Measurements from ENCODE around the gene SLC6A5. TPM values are rescaled to one million over a fixed set of nuclear protein-coding genes. Genes with fewer than 3 reads are reported as not detected.

SLC6A5 gene
- total RNA-seq, 2 donors from 2014 or later = 0.40 TPM; not detected in 1

- H3K27me3 ChIP-seq (replicated peaks; ENCODE audit: insufficient read depth) = no peaks in the 10 kb centered on the region
- no peaks in the 10 kb centered on the region for H3K36me3 ChIP-seq
- 71% methylated on average over 7 of the region's 7 CpGs for WGBS
- H3K27ac ChIP-seq = no peak overlapping the region
- intact Hi-C loops (cut with DNase I) = no loop called here
- TF ChIP-seq POLR2A (IDR thresholded peaks at IDR 0.05) (no peak), POLR2AphosphoS5 (IDR thresholded peaks at IDR 0.05) (no peak)
- TF ChIP-seq, protein P1, sequence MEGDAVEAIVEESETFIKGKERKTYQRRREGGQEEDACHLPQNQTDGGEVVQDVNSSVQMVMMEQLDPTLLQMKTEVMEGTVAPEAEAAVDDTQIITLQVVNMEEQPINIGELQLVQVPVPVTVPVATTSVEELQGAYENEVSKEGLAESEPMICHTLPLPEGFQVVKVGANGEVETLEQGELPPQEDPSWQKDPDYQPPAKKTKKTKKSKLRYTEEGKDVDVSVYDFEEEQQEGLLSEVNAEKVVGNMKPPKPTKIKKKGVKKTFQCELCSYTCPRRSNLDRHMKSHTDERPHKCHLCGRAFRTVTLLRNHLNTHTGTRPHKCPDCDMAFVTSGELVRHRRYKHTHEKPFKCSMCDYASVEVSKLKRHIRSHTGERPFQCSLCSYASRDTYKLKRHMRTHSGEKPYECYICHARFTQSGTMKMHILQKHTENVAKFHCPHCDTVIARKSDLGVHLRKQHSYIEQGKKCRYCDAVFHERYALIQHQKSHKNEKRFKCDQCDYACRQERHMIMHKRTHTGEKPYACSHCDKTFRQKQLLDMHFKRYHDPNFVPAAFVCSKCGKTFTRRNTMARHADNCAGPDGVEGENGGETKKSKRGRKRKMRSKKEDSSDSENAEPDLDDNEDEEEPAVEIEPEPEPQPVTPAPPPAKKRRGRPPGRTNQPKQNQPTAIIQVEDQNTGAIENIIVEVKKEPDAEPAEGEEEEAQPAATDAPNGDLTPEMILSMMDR (IDR thresholded peaks at IDR 0.05) = no peak
- DNase-seq (ENCODE audit: low spot score) = no peak
- H3K4me3 ChIP-seq = no peak overlapping the region
- H3K9me3 ChIP-seq = no peaks in the 10 kb centered on the region
- no peaks in the 10 kb centered on the region for H3K4me1 ChIP-seq (replicated peaks)
These were observed 35.4 kb downstream of the SLC6A5 start for GRCh38 chr11:20634781-20635180.

GRCh38 chr11:20638074-20638473 lies 38.7 kb downstream of the SLC6A5 start:
- Histone ChIP-seq H3K9me3 (no peaks in the 10 kb centered on the region), H3K4me1 (replicated peaks) (no peaks in the 10 kb centered on the region), H3K36me3 (no peaks in the 10 kb centered on the region), H3K27ac (no peak overlapping the region), H3K4me3 (no peak overlapping the region), H3K27me3 (replicated peaks; ENCODE audit: insufficient read depth) (no peaks in the 10 kb centered on the region)
- TF ChIP-seq POLR2A (IDR thresholded peaks at IDR 0.05) (no peak), POLR2AphosphoS5 (IDR thresholded peaks at IDR 0.05) (no peak)
- TF ChIP-seq, protein P1 (IDR thresholded peaks at IDR 0.05) = no peak
- 58% methylated on average over 7 of the region's 7 CpGs for WGBS
- no peak for DNase-seq (ENCODE audit: low spot score)
- intact Hi-C loops (cut with DNase I) = no loop called here

DNA sequence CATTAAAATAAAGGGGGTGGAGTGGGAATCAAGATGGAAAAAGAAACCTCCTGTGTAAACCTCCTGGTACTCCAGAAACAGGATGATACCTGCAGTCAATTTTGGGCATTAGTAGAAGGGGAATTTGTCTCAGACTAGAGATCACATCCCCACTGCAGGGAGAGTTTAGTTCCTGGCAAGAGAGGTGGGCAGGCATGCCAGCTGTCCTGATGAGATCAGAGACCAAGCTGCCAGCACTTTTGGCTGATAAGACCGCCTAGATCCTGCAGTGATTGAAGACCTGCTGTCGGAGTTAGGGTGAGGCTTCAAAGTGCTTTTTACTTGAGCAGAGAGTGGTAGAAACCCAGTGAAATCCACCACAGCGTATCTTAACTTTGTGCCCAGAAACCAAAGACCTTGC lies 40.3 kb downstream of the SLC6A5 start:
- H3K4me1 ChIP-seq (replicated peaks) = no peaks in the 10 kb centered on the region
- H3K9me3 ChIP-seq = no peaks in the 10 kb centered on the region
- no peak overlapping the region for H3K27ac ChIP-seq
- 41% methylated on average over 3 of the region's 3 CpGs for WGBS
- no peaks in the 10 kb centered on the region for H3K36me3 ChIP-seq
- intact Hi-C loops (cut with DNase I) = loop anchor here (10.0 kb wide), 1 partner anchor 1665 kb away; no protein-coding TSS in a partner anchor
- no peak overlapping the region for H3K4me3 ChIP-seq
- TF ChIP-seq, protein P1 (IDR thresholded peaks at IDR 0.05) = no peak
- no peaks in the 10 kb centered on the region for H3K27me3 ChIP-seq (replicated peaks; ENCODE audit: insufficient read depth)
- no peak for DNase-seq (ENCODE audit: low spot score)

DNA sequence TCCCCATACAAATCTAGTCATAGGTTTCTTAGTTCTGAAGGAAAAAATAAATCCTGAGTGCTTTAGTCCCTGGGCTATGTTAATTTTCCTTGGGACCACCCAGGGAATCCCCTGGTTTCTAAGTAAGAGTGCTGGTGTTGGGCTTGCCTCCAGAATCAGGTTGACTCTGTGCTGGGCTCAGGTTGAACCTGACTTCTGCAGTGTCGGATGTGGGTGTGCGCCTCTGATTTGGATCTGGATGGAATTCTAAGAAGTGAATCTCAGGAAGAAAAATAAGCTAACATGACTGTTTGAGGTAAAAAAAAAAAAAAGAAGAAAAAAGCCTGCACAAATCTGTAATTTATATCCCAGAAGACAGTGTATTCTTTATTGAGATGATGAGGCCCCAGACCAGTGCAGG lies 41.0 kb downstream of the SLC6A5 start:
- Histone ChIP-seq H3K9me3 (no peaks in the 10 kb centered on the region), H3K4me3 (no peak overlapping the region), H3K27ac (no peak overlapping the region), H3K4me1 (replicated peaks) (no peaks in the 10 kb centered on the region), H3K27me3 (replicated peaks; ENCODE audit: insufficient read depth) (no peaks in the 10 kb centered on the region), H3K36me3 (no peaks in the 10 kb centered on the region)
- TF ChIP-seq, protein P1 (IDR thresholded peaks at IDR 0.05) = no peak
- no peak for TF ChIP-seq POLR2AphosphoS5 (IDR thresholded peaks at IDR 0.05)
- no peak for TF ChIP-seq POLR2A (IDR thresholded peaks at IDR 0.05)
- intact Hi-C loops (cut with DNase I) = loop anchor here (10.0 kb wide), 1 partner anchor 1664 kb away; no protein-coding TSS in a partner anchor
- WGBS = 73% methylated on average over 2 of the region's 2 CpGs
- DNase-seq (ENCODE audit: low spot score) = no peak

- intact Hi-C loops (cut with DNase I) = loop anchor here (10.0 kb wide), 1 partner anchor 1660 kb away; no protein-coding TSS in a partner anchor
- TF ChIP-seq, protein P1 (IDR thresholded peaks at IDR 0.05) = no peak
- TF ChIP-seq POLR2A (IDR thresholded peaks at IDR 0.05) (no peak), POLR2AphosphoS5 (IDR thresholded peaks at IDR 0.05) (no peak)
- no peak for DNase-seq (ENCODE audit: low spot score)
- H3K4me3 ChIP-seq = no peak overlapping the region
- H3K27me3 ChIP-seq (replicated peaks; ENCODE audit: insufficient read depth) = no peaks in the 10 kb centered on the region
- no peaks in the 10 kb centered on the region for H3K9me3 ChIP-seq
- no peaks in the 10 kb centered on the region for H3K36me3 ChIP-seq
- 80% methylated on average over 4 of the region's 4 CpGs for WGBS
- H3K4me1 ChIP-seq (replicated peaks) = no peaks in the 10 kb centered on the region
- H3K27ac ChIP-seq = no peak overlapping the region
These were observed 45.0 kb downstream of the SLC6A5 start for GRCh38 chr11:20644360-20644759.

All from prostate gland (tissue), 2 donors.